Activated CD4-positive, alpha-beta T cell treated with anti-CD3 and anti-CD28 coated beads, Interleukin-2, amount 10 ng/mL, durations not matched to agents 24 days and 14 days (primary cell): ENCODE results near the gene TERT. TPM values are rescaled to one million over a fixed set of nuclear protein-coding genes. Genes with fewer than 3 reads are reported as not detected.

Source experiments
- DNase-seq: peaks from one replicate; pipeline ENCODE4 v3.0.0; 2022
- H3K27ac Mint-ChIP-seq: one replicate; pipeline ENCODE4 v1.8.0; 2022; ENCODE audit warnings: mild to moderate bottlenecking, mixed read lengths
- H3K27me3 Mint-ChIP-seq: one replicate; pipeline ENCODE4 v1.8.0; 2022; ENCODE audit warnings: mixed read lengths
- H3K36me3 Mint-ChIP-seq: one replicate; pipeline ENCODE4 v1.8.0; 2022; ENCODE audit warnings: low read depth, mild to moderate bottlenecking, mixed read lengths
- H3K4me1 Mint-ChIP-seq: one replicate; pipeline ENCODE4 v1.8.0; 2021; ENCODE audit warnings: mixed read lengths
- H3K4me3 Mint-ChIP-seq: one replicate; pipeline ENCODE4 v1.8.0; 2022; ENCODE audit warnings: mild to moderate bottlenecking, moderate library complexity, mixed read lengths
- H3K9me3 Mint-ChIP-seq: one replicate; pipeline ENCODE4 v1.8.0; 2021; ENCODE audit warnings: mixed read lengths
- intact Hi-C: fragments of 100-400 bp; cut with micrococcal nuclease; formaldehyde crosslinking; loops from one replicate; pipeline ENCODE4 v1.15.1; 2023
- total RNA-seq: library from RNA; stranded (reverse); gene quantifications from 2 replicates; pipeline ENCODE4 v1.2.3, GENCODE V29; 2022

TERT gene
- total RNA-seq, 1 donor from 2014 or later: 16.8 TPM

DNA sequence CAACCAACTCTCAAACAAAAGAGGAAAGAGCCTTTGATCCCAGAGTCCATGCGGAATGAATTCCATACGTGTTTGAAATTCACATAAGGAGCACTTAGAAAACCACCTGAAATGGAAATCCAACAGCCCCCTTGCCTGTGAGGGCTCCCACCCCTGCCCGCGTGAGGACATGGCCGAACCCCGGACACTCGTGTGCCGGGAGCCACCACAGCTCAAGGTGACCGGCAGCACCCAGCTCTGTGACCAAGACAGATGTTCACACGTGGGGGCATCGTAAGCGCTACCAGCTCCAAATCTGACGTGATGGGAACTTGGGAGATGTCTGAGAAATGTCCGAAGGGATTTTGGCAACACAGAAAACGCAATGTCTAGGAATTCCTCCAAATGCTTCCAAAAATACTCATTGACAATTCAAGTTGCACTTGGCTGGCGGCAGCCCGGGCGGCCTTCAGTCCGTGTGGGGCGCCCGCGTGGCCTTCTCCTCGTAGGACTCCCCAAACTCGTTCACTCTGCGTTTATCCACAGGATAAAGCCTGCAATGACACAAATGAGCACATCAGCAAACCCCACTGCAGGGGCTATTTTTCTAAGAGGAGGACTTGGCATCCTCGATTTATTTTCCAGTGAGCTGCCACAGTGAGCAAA is 23.2 kb upstream of the TERT start:
- no peaks in the 10 kb centered on the region for H3K9me3 Mint-ChIP-seq
- H3K36me3 Mint-ChIP-seq: peaks cover 36% of the 10 kb centered on the region
- no peak for DNase-seq
- H3K27ac Mint-ChIP-seq: no peak overlapping the region
- H3K27me3 Mint-ChIP-seq: no peaks in the 10 kb centered on the region
- intact Hi-C loops: loop anchor here (2.0 to 10.0 kb wide), 4 partner anchors 27 to 477 kb away; partner anchors contain the start of genes CLPTM1L, MRPL36 and SLC12A7
- H3K4me1 Mint-ChIP-seq: peaks cover 41% of the 10 kb centered on the region
- no peak overlapping the region for H3K4me3 Mint-ChIP-seq

DNA sequence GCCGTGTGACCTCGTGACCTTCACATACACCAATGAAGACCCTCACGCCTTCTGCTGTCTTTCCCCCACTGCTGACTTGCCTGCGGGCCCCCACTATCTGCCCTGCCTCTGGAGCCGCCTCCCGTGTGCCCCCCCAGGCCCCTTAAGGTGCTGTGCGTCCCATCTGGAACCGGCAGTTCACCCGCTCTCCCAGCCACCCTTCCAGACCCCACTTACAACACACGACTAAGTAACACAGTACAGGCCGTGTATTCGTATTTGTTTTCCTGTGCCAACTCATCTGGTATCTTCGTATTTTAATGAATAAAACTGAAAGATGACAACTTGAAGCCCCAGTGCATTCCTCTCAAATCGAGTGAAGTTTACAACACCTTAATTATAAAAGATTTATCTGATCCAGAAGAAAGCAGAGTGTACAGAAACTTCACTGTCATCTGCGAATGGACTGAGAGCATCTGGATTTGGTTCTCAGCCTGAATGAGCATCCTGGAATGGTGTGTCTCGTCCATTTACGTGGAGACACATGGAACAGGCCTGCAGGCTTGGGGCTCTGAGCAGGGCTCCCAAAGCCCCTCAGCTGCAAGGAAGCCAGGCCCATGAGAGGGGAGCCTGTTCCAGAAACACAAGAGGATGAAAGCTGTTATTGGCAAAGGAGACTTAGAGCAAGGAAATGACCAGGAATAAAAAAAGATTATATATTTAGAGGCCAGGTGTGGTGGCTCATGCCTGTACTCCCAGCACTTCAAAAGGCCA is 21.9 kb upstream of the TERT start:
- intact Hi-C loops: loop anchor here (1.0 to 10.0 kb wide), 5 partner anchors 21 to 478 kb away; partner anchors contain the start of genes CLPTM1L, MRPL36, SLC12A7 and TERT

DNA sequence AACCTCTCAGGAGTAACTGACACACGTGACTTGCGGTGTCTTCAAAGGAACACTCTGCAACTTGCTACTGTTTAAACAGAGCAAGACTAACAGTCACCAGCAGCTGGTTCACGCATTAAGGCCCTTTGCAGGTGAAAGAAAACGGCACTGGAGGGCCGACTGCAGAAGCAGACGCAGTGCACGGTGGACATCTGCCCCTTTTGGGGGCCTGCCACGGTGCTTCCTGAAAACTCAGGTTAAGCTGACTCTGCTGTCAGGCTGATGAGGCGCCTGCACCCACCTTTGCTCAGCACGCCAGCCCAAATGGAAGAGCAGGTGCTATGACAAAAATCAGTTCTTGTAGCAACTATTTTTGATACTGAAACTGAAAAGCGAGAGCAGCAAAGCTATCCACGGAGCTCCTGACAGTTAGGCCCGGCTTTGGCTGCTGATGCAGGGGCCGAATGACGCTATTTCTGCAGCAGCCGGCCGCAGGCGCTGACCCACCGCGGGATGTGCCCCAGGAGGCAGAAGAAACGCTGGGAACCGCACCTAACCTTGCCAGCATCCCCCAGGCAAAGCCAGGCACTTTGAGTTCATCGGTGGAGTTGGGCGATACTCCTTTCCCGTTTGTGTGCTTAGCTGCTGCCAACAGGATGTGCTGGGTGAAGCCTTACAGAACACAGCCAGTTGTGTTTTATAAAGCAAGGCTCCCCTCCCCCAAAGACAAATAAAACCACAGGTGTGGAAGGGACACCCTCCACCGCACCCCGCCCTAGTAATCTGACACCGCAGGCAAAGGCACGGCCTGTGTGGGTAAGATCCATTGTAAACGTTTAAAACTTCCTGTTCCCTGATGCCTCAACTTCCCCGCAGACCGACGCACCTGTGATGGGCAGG is 21.1 kb upstream of the TERT start:
- H3K9me3 Mint-ChIP-seq: peaks cover 4% of the 10 kb centered on the region
- peak; percentile 90 for DNase-seq
- H3K27ac Mint-ChIP-seq: peak overlapping the region; percentile 85
- peak overlapping the region; percentile 74 for H3K4me3 Mint-ChIP-seq
- peaks cover 32% of the 10 kb centered on the region for H3K36me3 Mint-ChIP-seq
- intact Hi-C loops: loop anchor here (1.0 to 10.0 kb wide), 5 partner anchors 21 to 479 kb away; partner anchors contain the start of genes CLPTM1L, MRPL36, SLC12A7 and TERT
- peaks cover 57% of the 10 kb centered on the region for H3K4me1 Mint-ChIP-seq
- no peaks in the 10 kb centered on the region for H3K27me3 Mint-ChIP-seq

More for the DNA sequence above, 21.9 kb upstream of the TERT start:
- peaks cover 54% of the 10 kb centered on the region for H3K4me1 Mint-ChIP-seq
- DNase-seq: no peak
- H3K27me3 Mint-ChIP-seq: no peaks in the 10 kb centered on the region
- peaks cover 35% of the 10 kb centered on the region for H3K36me3 Mint-ChIP-seq
- peak overlapping the region; percentile 85 for H3K27ac Mint-ChIP-seq
- peak overlapping the region; percentile 74 for H3K4me3 Mint-ChIP-seq
- H3K9me3 Mint-ChIP-seq: peaks cover 2% of the 10 kb centered on the region

DNA sequence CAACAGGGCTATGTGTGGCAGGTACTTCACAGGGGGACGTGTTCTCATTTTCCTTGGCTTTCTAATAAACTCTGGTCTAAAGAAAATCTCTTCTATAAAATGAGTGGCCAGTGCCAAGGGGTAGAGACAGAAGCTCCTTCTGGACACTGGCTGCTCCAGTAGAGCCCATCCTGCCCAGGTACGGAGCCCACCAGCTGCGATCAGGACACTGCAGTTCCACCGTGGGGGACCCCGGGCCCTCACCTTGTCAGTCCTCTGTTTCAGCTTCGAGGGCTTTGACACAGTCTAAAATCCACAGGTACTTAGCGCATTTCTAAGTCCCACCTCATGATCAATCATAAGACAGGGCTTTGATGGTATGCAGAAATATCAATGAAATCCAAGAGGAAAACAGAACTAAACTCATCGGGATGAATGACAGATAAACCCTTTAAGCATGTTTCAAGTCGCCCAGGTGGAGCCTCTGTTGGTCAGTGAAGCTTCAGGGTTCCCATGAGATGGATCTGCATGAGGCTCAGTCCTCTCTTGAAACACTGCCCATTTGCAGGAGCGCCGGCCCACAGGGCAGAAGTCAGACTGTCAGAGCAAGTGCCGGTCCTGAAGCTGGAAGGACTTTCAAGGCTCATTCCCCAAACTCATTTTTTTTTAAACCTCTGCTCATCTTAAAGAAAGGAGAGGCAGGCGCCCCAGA is 20.3 kb upstream of the TERT start:
- peak overlapping the region; percentile 85 for H3K27ac Mint-ChIP-seq
- no peaks in the 10 kb centered on the region for H3K27me3 Mint-ChIP-seq
- H3K4me3 Mint-ChIP-seq: peak overlapping the region; percentile 74

DNA sequence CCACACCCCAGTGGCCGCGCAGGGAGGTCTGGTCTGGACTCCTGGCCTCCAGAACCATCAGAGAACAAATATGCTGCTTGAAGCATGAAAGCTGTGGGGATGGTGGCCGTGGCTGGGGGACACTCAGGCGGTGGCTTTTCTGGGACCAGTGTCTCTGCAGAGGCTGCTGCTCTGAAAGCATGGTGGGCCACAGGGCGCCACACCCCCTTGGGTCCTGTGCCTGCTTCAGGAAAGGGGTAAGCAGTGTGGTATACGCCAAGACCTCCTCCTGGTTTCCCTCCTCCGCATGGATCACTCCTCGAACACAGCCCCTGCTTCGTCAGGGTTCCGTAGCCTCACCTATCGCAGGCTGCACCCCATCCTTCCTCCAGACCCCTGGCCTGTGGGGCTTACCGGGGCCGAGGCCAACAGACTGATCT is 19.7 kb upstream of the TERT start:
- Mint-ChIP-seq H3K36me3 (peaks cover 30% of the 10 kb centered on the region), H3K4me3 (peak overlapping the region; percentile 74), H3K9me3 (peaks cover 9% of the 10 kb centered on the region), H3K4me1 (peaks cover 57% of the 10 kb centered on the region), H3K27me3 (no peaks in the 10 kb centered on the region), H3K27ac (no peak overlapping the region)
- DNase-seq: no peak
- intact Hi-C loops: loop anchor here (10.0 kb wide), 3 partner anchors 200 to 480 kb away; partner anchors contain the start of genes MRPL36 and SLC12A7

More for the DNA sequence above, 20.3 kb upstream of the TERT start:
- Mint-ChIP-seq H3K9me3 (peaks cover 8% of the 10 kb centered on the region), H3K4me1 (peaks cover 57% of the 10 kb centered on the region), H3K36me3 (peaks cover 33% of the 10 kb centered on the region)
- intact Hi-C loops: loop anchor here (10.0 kb wide), 3 partner anchors 200 to 480 kb away; partner anchors contain the start of genes MRPL36 and SLC12A7
- no peak for DNase-seq

DNA sequence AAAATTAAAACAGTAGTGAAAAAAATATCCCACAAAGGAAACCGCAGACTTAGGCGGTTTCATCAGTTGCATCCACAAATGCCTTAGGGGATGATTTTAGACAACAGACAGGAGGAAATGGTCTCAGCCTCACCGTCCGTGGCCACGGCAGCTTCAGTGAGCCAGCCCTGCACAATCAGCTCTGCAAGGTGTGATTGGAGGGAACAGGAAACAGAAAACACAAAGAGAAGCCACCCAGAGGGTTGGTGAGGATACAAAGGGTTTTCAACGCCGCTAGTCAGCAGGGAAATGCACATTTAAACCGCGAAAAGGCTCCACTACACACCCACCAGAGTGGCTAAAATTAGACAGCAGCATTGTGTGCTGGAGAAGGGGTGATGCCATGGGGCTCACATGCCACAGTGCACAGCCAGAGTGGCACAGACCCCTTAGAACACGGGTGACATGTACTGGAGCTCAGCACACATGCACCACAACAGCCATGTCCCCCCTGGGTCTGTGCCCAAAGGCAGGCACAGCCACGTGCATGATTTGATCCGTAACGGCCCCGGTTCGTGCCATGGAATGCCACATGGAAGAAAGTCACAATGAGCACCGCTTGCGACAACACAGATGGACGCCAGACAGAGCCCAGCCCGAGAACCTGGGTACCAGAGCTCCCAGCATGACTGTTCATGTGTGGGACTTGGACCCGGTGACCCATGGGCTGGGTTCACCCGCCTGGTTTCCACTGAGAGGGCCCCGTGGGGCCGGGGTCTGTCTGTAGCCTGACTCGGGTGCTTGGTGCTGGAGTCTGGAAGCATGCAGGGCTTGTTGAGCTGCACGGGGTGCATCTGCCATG is 18.3 kb upstream of the TERT start:
- Mint-ChIP-seq H3K27me3 (no peaks in the 10 kb centered on the region), H3K4me3 (peak overlapping the region; percentile 68), H3K27ac (peak overlapping the region; percentile 45), H3K9me3 (peaks cover 9% of the 10 kb centered on the region), H3K4me1 (peaks cover 59% of the 10 kb centered on the region), H3K36me3 (peaks cover 18% of the 10 kb centered on the region)
- DNase-seq: peak; percentile 89
- intact Hi-C loops: loop anchor here (10.0 kb wide), 3 partner anchors 198 to 482 kb away; partner anchors contain the start of genes MRPL36 and SLC12A7

DNA sequence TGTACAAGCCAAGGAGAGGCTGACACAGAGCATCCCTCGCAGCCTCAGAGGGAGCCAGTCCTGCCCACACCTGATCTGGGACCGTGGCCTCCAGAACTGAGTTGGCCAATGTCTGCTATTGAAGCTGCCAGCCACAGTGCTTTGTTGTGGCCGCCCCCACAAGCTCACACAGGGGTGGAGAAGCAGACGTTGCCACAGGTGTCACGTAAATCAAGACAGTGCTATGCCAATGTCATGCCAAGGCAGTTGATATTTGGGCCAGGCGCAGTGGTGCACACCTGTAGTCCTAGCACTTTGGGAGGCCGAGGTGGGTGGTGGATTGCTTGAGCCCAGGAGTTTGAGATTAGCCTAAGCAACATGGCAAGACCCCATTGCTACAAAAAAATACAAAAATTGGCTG is 17.3 kb upstream of the TERT start:
- H3K27me3 Mint-ChIP-seq: no peaks in the 10 kb centered on the region
- peaks cover 9% of the 10 kb centered on the region for H3K9me3 Mint-ChIP-seq
- peaks cover 10% of the 10 kb centered on the region for H3K36me3 Mint-ChIP-seq
- DNase-seq: peak; percentile 69
- peaks cover 56% of the 10 kb centered on the region for H3K4me1 Mint-ChIP-seq
- intact Hi-C loops: loop anchor here (10.0 kb wide), 3 partner anchors 197 to 483 kb away; partner anchors contain the start of genes MRPL36 and SLC12A7
- no peak overlapping the region for H3K4me3 Mint-ChIP-seq
- no peak overlapping the region for H3K27ac Mint-ChIP-seq

DNA sequence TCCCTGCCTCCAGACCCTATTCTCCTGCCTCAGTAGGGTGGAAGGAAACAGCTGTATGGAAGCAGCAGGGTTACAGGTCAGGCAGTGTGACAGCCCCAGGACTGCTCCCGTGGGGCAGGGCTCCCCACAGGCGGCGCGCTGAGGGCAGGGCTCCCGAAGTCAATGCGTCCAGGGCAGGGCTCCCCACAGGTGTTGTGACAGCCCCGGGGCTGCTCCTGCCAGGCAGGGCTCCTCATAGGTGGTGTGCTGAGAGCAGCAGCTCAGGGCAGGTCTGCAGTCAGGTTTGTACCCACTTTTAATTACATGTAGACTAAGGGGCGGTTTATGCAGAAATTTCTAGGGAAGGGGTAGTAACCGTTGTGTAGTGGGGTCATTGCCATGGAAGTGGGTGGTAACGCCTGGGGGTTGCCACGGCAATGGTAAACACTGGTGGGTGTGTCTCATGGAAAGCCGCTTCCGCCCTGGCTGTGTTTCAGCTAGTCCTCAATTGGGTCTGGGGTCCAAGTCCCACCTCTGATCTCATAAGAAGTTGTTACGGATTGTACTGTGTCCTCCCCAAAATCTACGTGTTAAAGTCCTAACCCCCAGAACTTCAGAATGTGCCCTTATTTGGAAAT is 16.7 kb upstream of the TERT start:
- Mint-ChIP-seq H3K36me3 (peaks cover 7% of the 10 kb centered on the region), H3K27me3 (no peaks in the 10 kb centered on the region), H3K27ac (peak overlapping the region; percentile 24), H3K9me3 (peaks cover 9% of the 10 kb centered on the region), H3K4me1 (peaks cover 51% of the 10 kb centered on the region), H3K4me3 (no peak overlapping the region)
- no peak for DNase-seq
- intact Hi-C loops: loop anchor here (10.0 kb wide), 3 partner anchors 197 to 483 kb away; partner anchors contain the start of genes MRPL36 and SLC12A7

DNA sequence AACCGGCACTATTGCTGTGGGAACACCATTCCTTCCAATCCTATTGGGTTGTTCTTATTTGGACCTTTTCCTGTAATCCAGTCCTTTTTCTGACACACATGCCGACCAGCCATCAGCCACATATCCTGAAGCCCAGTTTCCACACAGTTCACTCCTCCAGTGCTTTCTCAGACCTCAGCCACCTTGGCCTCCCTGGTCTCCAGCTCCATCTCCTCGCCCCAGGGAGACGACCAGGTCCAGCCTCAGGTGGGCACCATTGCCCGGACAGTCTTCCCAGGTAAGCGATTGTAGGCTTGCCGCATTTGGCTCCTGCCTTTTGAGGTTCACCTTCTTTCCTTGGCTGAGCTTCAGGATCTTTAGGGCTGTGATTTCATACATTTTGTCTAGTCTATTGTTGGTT is 15.2 kb upstream of the TERT start:
- peaks cover 9% of the 10 kb centered on the region for H3K9me3 Mint-ChIP-seq
- H3K27me3 Mint-ChIP-seq: peaks cover 4% of the 10 kb centered on the region
- intact Hi-C loops: loop anchor here (10.0 kb wide), 3 partner anchors 195 to 485 kb away; partner anchors contain the start of genes MRPL36 and SLC12A7
- no peak overlapping the region for H3K27ac Mint-ChIP-seq
- no peak overlapping the region for H3K4me3 Mint-ChIP-seq
- no peak for DNase-seq
- peaks cover 7% of the 10 kb centered on the region for H3K36me3 Mint-ChIP-seq
- H3K4me1 Mint-ChIP-seq: peaks cover 37% of the 10 kb centered on the region

DNA sequence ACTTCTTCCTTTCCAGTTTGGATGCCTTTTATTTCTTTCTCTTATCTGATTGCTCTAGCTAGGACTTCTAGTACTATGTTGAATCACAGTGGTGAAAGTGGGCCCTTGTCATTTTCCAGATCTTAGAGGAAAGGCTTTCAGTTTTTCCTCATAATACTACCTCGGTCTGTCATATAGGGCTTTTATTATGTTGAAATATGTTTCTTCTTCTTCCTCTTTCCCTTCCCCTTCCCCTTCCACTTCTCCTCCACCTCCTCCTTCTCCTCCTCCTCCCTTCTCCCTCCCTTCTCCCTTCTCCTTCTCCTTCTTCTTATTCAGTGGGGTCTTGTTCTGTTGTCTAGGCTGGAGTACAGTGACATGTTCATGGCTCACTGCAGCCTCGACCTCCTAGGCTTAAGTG is 9.2 kb upstream of the TERT start:
- Mint-ChIP-seq H3K27me3 (peaks cover 28% of the 10 kb centered on the region), H3K4me3 (no peak overlapping the region), H3K4me1 (peaks cover 2% of the 10 kb centered on the region), H3K36me3 (peaks cover 2% of the 10 kb centered on the region), H3K27ac (no peak overlapping the region), H3K9me3 (peaks cover 3% of the 10 kb centered on the region)
- intact Hi-C loops: no loop called here
- DNase-seq: no peak

DNA sequence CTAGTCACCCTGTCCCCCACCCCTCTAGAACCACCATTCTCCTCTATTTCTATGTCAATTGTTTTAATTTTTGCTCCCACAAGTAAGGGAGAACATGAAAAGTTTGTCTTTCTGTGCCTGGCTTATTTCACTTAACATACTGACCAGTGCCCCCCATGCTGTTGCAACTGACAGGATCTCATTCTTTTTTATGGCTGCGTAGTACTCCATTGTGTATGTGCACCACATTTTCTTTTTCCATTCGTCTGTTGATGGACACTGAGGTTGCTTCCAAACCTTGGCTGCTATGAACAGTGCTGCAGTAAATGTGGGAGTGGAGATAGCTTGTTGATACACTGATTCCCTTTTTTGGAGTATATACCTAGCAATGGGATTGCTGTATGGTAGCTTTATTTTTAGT is 7.4 kb upstream of the TERT start:
- intact Hi-C loops: no loop called here
- Mint-ChIP-seq H3K4me1 (no peaks in the 10 kb centered on the region), H3K9me3 (peaks cover 3% of the 10 kb centered on the region), H3K27me3 (peaks cover 28% of the 10 kb centered on the region), H3K4me3 (no peak overlapping the region), H3K27ac (no peak overlapping the region), H3K36me3 (peaks cover 2% of the 10 kb centered on the region)
- no peak for DNase-seq
